Endodermal cell (in vitro differentiated cells): Measurements from ENCODE around the gene FTMT. TPM values are rescaled to one million over a fixed set of nuclear protein-coding genes. Genes with fewer than 3 reads are reported as not detected.
"Not testable (repeated sequence)": the region's sequence is repeated elsewhere in the genome, so short reads cannot be mapped to it uniquely, and the experiment has no call there.

Experiments
- DNase-seq: peaks from one replicate; pipeline ENCODE4 v3.0.0-alpha.2; 2017
- H3K27ac ChIP-seq: 2 replicates; pipeline ENCODE4 v1.5.1; 2013; ENCODE audit warnings: mild to moderate bottlenecking, low read depth, low read length, moderate library complexity
- H3K27me3 ChIP-seq: 2 replicates; pipeline ENCODE4 v1.6.1; 2013; ENCODE audit warnings: mild to moderate bottlenecking, low read length, moderate library complexity; ENCODE audit not compliant: insufficient read depth, control insufficient read depth, poor library complexity, severe bottlenecking
- H3K36me3 ChIP-seq: 2 replicates; pipeline ENCODE4 v1.7.0; 2013; ENCODE audit warnings: mild to moderate bottlenecking, low read length, moderate library complexity; ENCODE audit not compliant: control insufficient read depth, insufficient read depth
- H3K4me1 ChIP-seq: one replicate; pipeline ENCODE4 v1.7.0; 2013; ENCODE audit warnings: low read length; ENCODE audit not compliant: control insufficient read depth, insufficient read depth
- H3K4me3 ChIP-seq: 2 replicates; pipeline ENCODE4 v1.5.1; 2013; ENCODE audit warnings: mild to moderate bottlenecking, low read length, moderate library complexity
- H3K9ac ChIP-seq: 2 replicates; pipeline ENCODE4 v1.6.1; 2013; ENCODE audit warnings: mild to moderate bottlenecking, low read length, moderate library complexity; ENCODE audit not compliant: poor library complexity, severe bottlenecking; ENCODE audit errors: extremely low read depth
- H3K9me3 ChIP-seq: 2 replicates; pipeline ENCODE4 v1.6.1; 2013; ENCODE audit warnings: mild to moderate bottlenecking, low read length, moderate library complexity; ENCODE audit not compliant: control insufficient read depth
- H3K27ac Mint-ChIP-seq: 2 replicates; pipeline ENCODE4 v1.8.0; 2020; ENCODE audit warnings: mixed read lengths
- H3K27me3 Mint-ChIP-seq: 2 replicates; pipeline ENCODE4 v1.8.0; 2021; ENCODE audit warnings: mild to moderate bottlenecking, mixed read lengths; ENCODE audit not compliant: insufficient read depth
- H3K36me3 Mint-ChIP-seq: 2 replicates; pipeline ENCODE4 v1.8.0; 2020; ENCODE audit warnings: low read depth, mixed read lengths
- H3K4me1 Mint-ChIP-seq: 2 replicates; pipeline ENCODE4 v1.8.0; 2020; ENCODE audit warnings: mixed read lengths
- H3K4me3 Mint-ChIP-seq: 2 replicates; pipeline ENCODE4 v1.8.0; 2020; ENCODE audit warnings: mild to moderate bottlenecking, moderate library complexity, mixed read lengths
- H3K9me3 Mint-ChIP-seq: 2 replicates; pipeline ENCODE4 v1.8.0; 2020; ENCODE audit warnings: mild to moderate bottlenecking, mixed read lengths
- CTCF ChIP-seq: fragments of 200-600 bp; sonication (generic); conservative IDR thresholded peaks from 2 replicates; pipeline ENCODE4 v1.5.0; 2021; ENCODE audit warnings: antibody characterized with exemption, mild to moderate bottlenecking
- WGBS, 2 experiments: methylation state at CpG; one replicate each; pipeline versions ENCODE4 v1.1.5 to v1.1.7; 2013; ENCODE audit warnings: missing lambda C conversion rate in 2 of 2, mixed read lengths in 1 of 2; ENCODE audit not compliant: insufficient coverage in 1 of 2, insufficient read length in 1 of 2; 5-methylcytosine and 5-hydroxymethylcytosine counted together
- long read RNA-seq, 4 experiments: library from polyadenylated mRNA in 2 of 4; library from RNA in 1 of 4; library from capped mRNA in 1 of 4; stranded (forward) in 3 of 4; unstranded in 1 of 4; transcript quantifications; one replicate each; pipeline ENCODE4 v2.0.0, GENCODE V29; 2020 to 2021; ENCODE audit warnings: inconsistent platforms in 1 of 4
- polyA plus RNA-seq, 2 experiments: library from polyadenylated mRNA; stranded (reverse); fragments of 50-300 nt; gene quantifications; one replicate each; pipeline ENCODE4 v1.2.3, GENCODE V29; 2013
- total RNA-seq, 2 donors: library from RNA; stranded (reverse); fragmentation: NEBNext Ultra II Directional in 1 of 2; extraction: Animal tissue kit (Norgen Biotek cat#: 25700) in 1 of 2; gene quantifications; 2 replicates in 1 of 2; 3 replicates in 1 of 2; pipeline ENCODE4 v1.2.1, GENCODE V29; 2021

FTMT gene
- total RNA-seq, result not detected
- polyA plus RNA-seq (2013, experiment 1 of 2), result not detected
- not detected for polyA plus RNA-seq (2013, experiment 2 of 2)
- long read RNA-seq, experiment 1, result 0 reads
- long read RNA-seq, experiment 2, result 0 reads
- long read RNA-seq, experiment 3, result 0 reads
- long read RNA-seq, experiment 4, result 0 reads

- H3K27me3 ChIP-seq, result no peaks in the 10 kb centered on the region
- H3K36me3 ChIP-seq, result no peaks in the 10 kb centered on the region
- no peak within 1 kb of the TSS for H3K27ac Mint-ChIP-seq
- no peaks in the 10 kb centered on the region for H3K4me1 Mint-ChIP-seq
- no peak for TF ChIP-seq CTCF
- H3K36me3 Mint-ChIP-seq, result no peaks in the 10 kb centered on the region
- DNase-seq, result no peak
- no peak within 1 kb of the TSS for H3K27ac ChIP-seq
- H3K9me3 ChIP-seq, result peaks cover 13% of the 10 kb centered on the region
- H3K9me3 Mint-ChIP-seq, result peaks cover 13% of the 10 kb centered on the region
- 96% methylated on average over 47 to 77 of the region's 77 CpGs for WGBS, 2 experiments
- H3K4me3 ChIP-seq, result no peak within 1 kb of the TSS
- H3K27me3 Mint-ChIP-seq, result no peaks in the 10 kb centered on the region
- H3K4me1 ChIP-seq, result no peaks in the 10 kb centered on the region
- no peak within 1 kb of the TSS for H3K4me3 Mint-ChIP-seq
- H3K9ac ChIP-seq, result no peak within 1 kb of the TSS
These were observed at the start of gene FTMT for GRCh38 chr5:121851643-121852574. FTMT (plus strand) TSS chr5:121851882; CDS start chr5:121851964, 82 bp downstream.

- WGBS, 2 experiments, result 92% methylated on average over 2 of the region's 2 CpGs; no CpG with 5 or more reads in 1 of the 2 experiments
- H3K9me3 Mint-ChIP-seq, H3K4me1 ChIP-seq, H3K36me3 ChIP-seq, H3K27me3 ChIP-seq, H3K27ac ChIP-seq, H3K9ac ChIP-seq, H3K4me1 Mint-ChIP-seq, DNase-seq, H3K4me3 Mint-ChIP-seq, H3K4me3 ChIP-seq, H3K36me3 Mint-ChIP-seq, H3K27me3 Mint-ChIP-seq, H3K27ac Mint-ChIP-seq, H3K9me3 ChIP-seq: not testable (repeated sequence)
These were observed 46.4 kb upstream of the FTMT start for GRCh38 chr5:121805251-121805650.

GRCh38 chr5:121805911-121806310 is 45.8 kb upstream of the FTMT start:
- Histone ChIP-seq H3K27ac (no peak overlapping the region), H3K27me3 (no peaks in the 10 kb centered on the region), H3K4me3 (no peak overlapping the region), H3K9ac (no peak overlapping the region), H3K36me3 (no peaks in the 10 kb centered on the region), H3K4me1 (no peaks in the 10 kb centered on the region), H3K9me3 (no peaks in the 10 kb centered on the region)
- H3K36me3 Mint-ChIP-seq, result no peaks in the 10 kb centered on the region
- DNase-seq, result no peak
- no peak overlapping the region for H3K4me3 Mint-ChIP-seq
- no peak overlapping the region for H3K27ac Mint-ChIP-seq
- WGBS, 2 experiments, result 81 to 100% methylated on average over 1 to 4 of the region's 4 CpGs
- H3K9me3 Mint-ChIP-seq, result peaks cover 9% of the 10 kb centered on the region
- no peak for TF ChIP-seq CTCF
- H3K4me1 Mint-ChIP-seq, result no peaks in the 10 kb centered on the region
- H3K27me3 Mint-ChIP-seq, result peaks cover 2% of the 10 kb centered on the region
